DOHH2 (cell line): ENCODE data around the gene PTPRH.

ENCODE experiments used
- CTCF ChIP-seq: fragments of 200-600 bp; sonication (generic); IDR thresholded peaks from one replicate; pipeline ENCODE4 v1.5.1; 2014; ENCODE audit warnings: antibody characterized with exemption, mild to moderate bottlenecking, low read depth, low read length; ENCODE audit not compliant: poor library complexity, severe bottlenecking
- EZH2phosphoT487 ChIP-seq: fragments of 200-600 bp; sonication (generic); IDR thresholded peaks from 2 replicates; pipeline ENCODE4 v1.6.1; 2017; ENCODE audit warnings: borderline replicate concordance, mild to moderate bottlenecking, antibody characterized with exemption, low read length, moderate library complexity, mixed read lengths

- TF ChIP-seq CTCF (no peak), EZH2phosphoT487 (no peak)
Measured at GRCh38 chr19:55186080-55186479, 23.2 kb downstream of the PTPRH start.
